Gastroesophageal sphincter (tissue), 3 donors: ENCODE measurements around the gene RSRC1.

Experiments
- CTCF ChIP-seq, 4 experiments: fragments of 200-600 bp in 2 of 4; fragments of 450-650 bp in 2 of 4; sonication (generic) in 1 of 4; IDR thresholded peaks; one replicate each; pipeline ENCODE4 v1.5.1; 2017 to 2019; ENCODE audit warnings: antibody characterized with exemption in 4 of 4, mild to moderate bottlenecking in 2 of 4, moderate library complexity in 2 of 4
- EP300 ChIP-seq: sonication (generic); formaldehyde crosslinking; IDR thresholded peaks from one replicate; pipeline ENCODE4 v1.6.1; 2017; ENCODE audit warnings: antibody characterized with exemption, mild to moderate bottlenecking
- POLR2A ChIP-seq, 2 donors: fragments of 450-650 bp; IDR thresholded peaks; one replicate each; pipeline ENCODE4 v1.6.1; 2017; ENCODE audit warnings: antibody characterized with exemption in 2 of 2, mild to moderate bottlenecking in 2 of 2, moderate library complexity in 1 of 2
- POLR2AphosphoS5 ChIP-seq: sonication (generic); formaldehyde crosslinking; IDR thresholded peaks from one replicate; pipeline ENCODE4 v1.6.1; 2017; ENCODE audit warnings: antibody characterized with exemption

GRCh38 chr3:158382479-158382878 is 272.6 kb downstream of the RSRC1 start:
- TF ChIP-seq EP300: no peak
- no peak for TF ChIP-seq POLR2AphosphoS5
- no peak for TF ChIP-seq POLR2A (IDR thresholded peaks at IDR 0.05)
- TF ChIP-seq CTCF (IDR thresholded peaks at IDR 0.05): no peak
